ENCODE results near the gene MUSK.
"Not testable (repeated sequence)": the region's sequence is repeated elsewhere in the genome, so short reads cannot be mapped to it uniquely, and the experiment has no call there.

Gene MUSK

GRCh38 chr9:110814159-110814558, 145.6 kb downstream of the MUSK start:
- DNase-seq = no peak

- DNase-seq = no peak
Measured at GRCh38 chr9:110815361-110815760, 146.8 kb downstream of the MUSK start.

- DNase-seq = no peak
Measured at GRCh38 chr9:110820381-110820780, 151.8 kb downstream of the MUSK start.

GRCh38 chr9:110821064-110821463, 152.5 kb downstream of the MUSK start:
- DNase-seq = no peak

GRCh38 chr9:110825129-110825528, 156.5 kb downstream of the MUSK start:
- not testable (repeated sequence) for DNase-seq

GRCh38 chr9:110825950-110826349, 157.4 kb downstream of the MUSK start:
- no peak for DNase-seq

GRCh38 chr9:110826400-110826799, 157.8 kb downstream of the MUSK start:
- not testable (repeated sequence) for DNase-seq

GRCh38 chr9:110828264-110828663, 159.7 kb downstream of the MUSK start:
- DNase-seq = no peak

GRCh38 chr9:110830495-110830894, 161.9 kb downstream of the MUSK start:
- DNase-seq = no peak

- no peak for DNase-seq
Measured at GRCh38 chr9:110832926-110833325, 164.3 kb downstream of the MUSK start.

- no peak for DNase-seq
Measured at GRCh38 chr9:110835404-110835803, 166.8 kb downstream of the MUSK start.

GRCh38 chr9:110835859-110836271, 167.3 kb downstream of the MUSK start:
- DNase-seq = no peak

- no peak for DNase-seq
Measured at GRCh38 chr9:110837401-110838005, 168.9 kb downstream of the MUSK start.

GRCh38 chr9:110842169-110842568, 173.6 kb downstream of the MUSK start:
- DNase-seq = no peak

GRCh38 chr9:110842986-110843385, 174.4 kb downstream of the MUSK start:
- DNase-seq = no peak

GRCh38 chr9:110844121-110844520, 175.5 kb downstream of the MUSK start:
- no peak for DNase-seq

GRCh38 chr9:110846215-110846614, 177.6 kb downstream of the MUSK start:
- no peak for DNase-seq

- DNase-seq = no peak
Measured at GRCh38 chr9:110847671-110848070, 179.1 kb downstream of the MUSK start.

- DNase-seq = no peak
Measured at GRCh38 chr9:110850401-110851135, 182.0 kb downstream of the MUSK start.
